Right ventricle myocardium inferior (tissue), 1 donor: Measurements from ENCODE around the gene KLK15. TPM values are rescaled to one million over a fixed set of nuclear protein-coding genes. Genes with fewer than 3 reads are reported as not detected.

Source experiments
- ATAC-seq: fragments of 200-7000 bp; cut with Tn5 transposase; one replicate; pipeline ENCODE4 v1.9.1; 2020; ENCODE audit warnings: mild to moderate bottlenecking, moderate library complexity
- DNase-seq: peaks from one replicate; pipeline ENCODE4 v3.0.0; 2021; ENCODE audit errors: missing footprints
- intact Hi-C: fragments of 100-400 bp; cut with DNase I; formaldehyde crosslinking; loops from one replicate; pipeline ENCODE4 v1.11.0; 2022
- long read RNA-seq: library from polyadenylated mRNA; unstranded; transcript quantifications from one replicate; pipeline ENCODE4 v2.0.0, GENCODE V29; 2021
- total RNA-seq: library from RNA; stranded (reverse); fragmentation: NEBNext Ultra II Directional; extraction: Animal tissue kit (Norgen Biotek cat#: 25700); gene quantifications from one replicate; pipeline ENCODE4 v1.2.1, GENCODE V29; 2021
- donor health status: DM: no; HTN: yes; CAD: no; lungs with severe emphysema.

Gene KLK15
- not detected for total RNA-seq
- long read RNA-seq, result 0 reads

- DNase-seq, result no peak
- intact Hi-C loops, result no loop called here
- ATAC-seq, result no peak
Observed at GRCh38 chr19:50833117-50833801, at the start of gene KLK15. Gene KLK15, minus strand, starts transcription at chr19:50833574. Its CDS starts 2,082 bp downstream, at chr19:50831492.

GRCh38 chr19:50882188-50882587 lies 48.8 kb upstream of the KLK15 start:
- no peak for DNase-seq
- intact Hi-C loops, result no loop called here
- no peak for ATAC-seq

GRCh38 chr19:50880241-50880640 lies 46.9 kb upstream of the KLK15 start:
- intact Hi-C loops, result no loop called here
- no peak for DNase-seq
- no peak for ATAC-seq

GRCh38 chr19:50878851-50879250 lies 45.5 kb upstream of the KLK15 start:
- no peak for DNase-seq
- intact Hi-C loops, result no loop called here
- ATAC-seq, result no peak

- DNase-seq, result no peak
- intact Hi-C loops, result no loop called here
- no peak for ATAC-seq
Observed at GRCh38 chr19:50877338-50877737, 44.0 kb upstream of the KLK15 start.

- ATAC-seq, result no peak
Observed at GRCh38 chr19:50876456-50876855, 43.1 kb upstream of the KLK15 start.

GRCh38 chr19:50875795-50876422 lies 42.5 kb upstream of the KLK15 start:
- no peak for ATAC-seq
- intact Hi-C loops, result no loop called here
- no peak for DNase-seq

More at GRCh38 chr19:50876456-50876855, 43.1 kb upstream of the KLK15 start:
- intact Hi-C loops, result no loop called here
- DNase-seq, result no peak

GRCh38 chr19:50874211-50874610 lies 40.8 kb upstream of the KLK15 start:
- ATAC-seq (no peak), DNase-seq (no peak)
- intact Hi-C loops, result no loop called here

- intact Hi-C loops, result no loop called here
- ATAC-seq, result no peak
- DNase-seq, result no peak
Observed at GRCh38 chr19:50873056-50873455, 39.7 kb upstream of the KLK15 start, which contains the start of gene KLK2. Gene KLK2, plus strand, starts transcription at chr19:50873439. Its CDS starts 35 bp downstream, at chr19:50873474.

- DNase-seq (no peak), ATAC-seq (no peak)
- intact Hi-C loops, result no loop called here
Observed at GRCh38 chr19:50870417-50871089, 37.2 kb upstream of the KLK15 start.

GRCh38 chr19:50869479-50869878 lies 36.1 kb upstream of the KLK15 start:
- intact Hi-C loops, result no loop called here
- ATAC-seq (no peak), DNase-seq (no peak)

GRCh38 chr19:50861496-50862286 lies 28.3 kb upstream of the KLK15 start:
- DNase-seq (no peak), ATAC-seq (no peak)
- intact Hi-C loops, result no loop called here

GRCh38 chr19:50861010-50861409 lies 27.6 kb upstream of the KLK15 start:
- DNase-seq (no peak), ATAC-seq (no peak)
- intact Hi-C loops, result no loop called here

- intact Hi-C loops, result no loop called here
- no peak for ATAC-seq
- no peak for DNase-seq
Observed at GRCh38 chr19:50859849-50860248, 26.5 kb upstream of the KLK15 start.

- intact Hi-C loops, result no loop called here
- no peak for DNase-seq
- ATAC-seq, result no peak
Observed at GRCh38 chr19:50858886-50859285, 25.5 kb upstream of the KLK15 start.

GRCh38 chr19:50857366-50857765 lies 24.0 kb upstream of the KLK15 start:
- ATAC-seq (no peak), DNase-seq (no peak)
- intact Hi-C loops, result no loop called here

GRCh38 chr19:50854636-50855410 lies 21.4 kb upstream of the KLK15 start, which contains the start of gene KLK3:
Gene KLK3, plus strand, starts transcription at chr19:50854915. Its CDS starts 41 bp downstream, at chr19:50854956.
- ATAC-seq, result no peak
- intact Hi-C loops, result no loop called here
- no peak for DNase-seq

GRCh38 chr19:50851620-50852019 lies 18.2 kb upstream of the KLK15 start:
- ATAC-seq (no peak), DNase-seq (no peak)
- intact Hi-C loops, result no loop called here
